Body of pancreas (tissue), 4 donors: ENCODE results near the gene GRIK2.

Experiments
- POLR2A ChIP-seq, 3 donors: fragments of 450-650 bp; IDR thresholded peaks; one replicate each; pipeline ENCODE4 v1.6.1; 2016; ENCODE audit warnings: antibody characterized with exemption in 3 of 3, mild to moderate bottlenecking in 2 of 3
- TF ChIP-seq, protein P1 (sequence below), 7 experiments: fragments of 450-650 bp in 4 of 7; fragments of 200-600 bp in 3 of 7; sonication (generic) in 3 of 7; IDR thresholded peaks; one replicate each; pipeline ENCODE4 v1.5.1; 2016 to 2019; ENCODE audit warnings: antibody characterized with exemption in 7 of 7

DNA sequence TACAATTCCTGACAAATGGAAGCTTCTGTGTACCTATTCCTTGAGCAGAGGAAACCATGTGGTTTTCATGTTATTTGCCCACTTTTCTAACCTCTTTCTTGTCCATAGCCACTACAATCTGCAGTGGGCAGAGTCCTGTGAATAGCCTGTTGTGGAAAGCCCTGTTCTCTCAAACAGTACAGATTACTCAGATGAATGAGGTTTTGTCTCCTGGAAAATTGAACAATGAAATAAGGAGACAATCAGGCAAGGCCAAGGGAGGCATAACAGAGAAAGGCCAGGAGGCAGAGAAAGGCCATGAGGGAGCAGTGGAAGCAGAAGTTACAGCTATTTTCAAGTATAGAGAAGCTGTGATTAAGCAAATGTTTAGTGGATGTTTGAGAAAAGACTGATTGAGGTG, 189.3 kb downstream of the GRIK2 start:
- no peak for TF ChIP-seq POLR2A (IDR thresholded peaks at IDR 0.05)
- TF ChIP-seq, protein P1, sequence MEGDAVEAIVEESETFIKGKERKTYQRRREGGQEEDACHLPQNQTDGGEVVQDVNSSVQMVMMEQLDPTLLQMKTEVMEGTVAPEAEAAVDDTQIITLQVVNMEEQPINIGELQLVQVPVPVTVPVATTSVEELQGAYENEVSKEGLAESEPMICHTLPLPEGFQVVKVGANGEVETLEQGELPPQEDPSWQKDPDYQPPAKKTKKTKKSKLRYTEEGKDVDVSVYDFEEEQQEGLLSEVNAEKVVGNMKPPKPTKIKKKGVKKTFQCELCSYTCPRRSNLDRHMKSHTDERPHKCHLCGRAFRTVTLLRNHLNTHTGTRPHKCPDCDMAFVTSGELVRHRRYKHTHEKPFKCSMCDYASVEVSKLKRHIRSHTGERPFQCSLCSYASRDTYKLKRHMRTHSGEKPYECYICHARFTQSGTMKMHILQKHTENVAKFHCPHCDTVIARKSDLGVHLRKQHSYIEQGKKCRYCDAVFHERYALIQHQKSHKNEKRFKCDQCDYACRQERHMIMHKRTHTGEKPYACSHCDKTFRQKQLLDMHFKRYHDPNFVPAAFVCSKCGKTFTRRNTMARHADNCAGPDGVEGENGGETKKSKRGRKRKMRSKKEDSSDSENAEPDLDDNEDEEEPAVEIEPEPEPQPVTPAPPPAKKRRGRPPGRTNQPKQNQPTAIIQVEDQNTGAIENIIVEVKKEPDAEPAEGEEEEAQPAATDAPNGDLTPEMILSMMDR (IDR thresholded peaks at IDR 0.05) = no peak
